ENCODE data around the gene DEFB113.

- TF ChIP-seq, protein P1, sequence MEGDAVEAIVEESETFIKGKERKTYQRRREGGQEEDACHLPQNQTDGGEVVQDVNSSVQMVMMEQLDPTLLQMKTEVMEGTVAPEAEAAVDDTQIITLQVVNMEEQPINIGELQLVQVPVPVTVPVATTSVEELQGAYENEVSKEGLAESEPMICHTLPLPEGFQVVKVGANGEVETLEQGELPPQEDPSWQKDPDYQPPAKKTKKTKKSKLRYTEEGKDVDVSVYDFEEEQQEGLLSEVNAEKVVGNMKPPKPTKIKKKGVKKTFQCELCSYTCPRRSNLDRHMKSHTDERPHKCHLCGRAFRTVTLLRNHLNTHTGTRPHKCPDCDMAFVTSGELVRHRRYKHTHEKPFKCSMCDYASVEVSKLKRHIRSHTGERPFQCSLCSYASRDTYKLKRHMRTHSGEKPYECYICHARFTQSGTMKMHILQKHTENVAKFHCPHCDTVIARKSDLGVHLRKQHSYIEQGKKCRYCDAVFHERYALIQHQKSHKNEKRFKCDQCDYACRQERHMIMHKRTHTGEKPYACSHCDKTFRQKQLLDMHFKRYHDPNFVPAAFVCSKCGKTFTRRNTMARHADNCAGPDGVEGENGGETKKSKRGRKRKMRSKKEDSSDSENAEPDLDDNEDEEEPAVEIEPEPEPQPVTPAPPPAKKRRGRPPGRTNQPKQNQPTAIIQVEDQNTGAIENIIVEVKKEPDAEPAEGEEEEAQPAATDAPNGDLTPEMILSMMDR (conservative IDR thresholded peaks at IDR 0.05), result no peak
- TF ChIP-seq ZFX (IDR thresholded peaks at IDR 0.05), result no peak
Observed at GRCh38 chr6:49951926-49952325, 17.5 kb downstream of the DEFB113 start.

Measured in C4-2B (cell line).